DND-41 (cell line): ENCODE data around the gene SMIM44.

Source experiments
- CTCF ChIP-seq: IDR thresholded peaks from 2 replicates; pipeline ENCODE4 v1.5.1; 2012; ENCODE audit warnings: borderline replicate concordance, low read length, moderate library complexity, mild to moderate bottlenecking; ENCODE audit not compliant: poor library complexity, severe bottlenecking; ENCODE audit errors: extremely low read depth
- EZH2 ChIP-seq: IDR thresholded peaks from 3 replicates; pipeline ENCODE4 v1.6.1; 2012; ENCODE audit warnings: borderline replicate concordance, low read depth, mild to moderate bottlenecking, moderate library complexity, low read length, inconsistent platforms; ENCODE audit not compliant: severe bottlenecking

DNA sequence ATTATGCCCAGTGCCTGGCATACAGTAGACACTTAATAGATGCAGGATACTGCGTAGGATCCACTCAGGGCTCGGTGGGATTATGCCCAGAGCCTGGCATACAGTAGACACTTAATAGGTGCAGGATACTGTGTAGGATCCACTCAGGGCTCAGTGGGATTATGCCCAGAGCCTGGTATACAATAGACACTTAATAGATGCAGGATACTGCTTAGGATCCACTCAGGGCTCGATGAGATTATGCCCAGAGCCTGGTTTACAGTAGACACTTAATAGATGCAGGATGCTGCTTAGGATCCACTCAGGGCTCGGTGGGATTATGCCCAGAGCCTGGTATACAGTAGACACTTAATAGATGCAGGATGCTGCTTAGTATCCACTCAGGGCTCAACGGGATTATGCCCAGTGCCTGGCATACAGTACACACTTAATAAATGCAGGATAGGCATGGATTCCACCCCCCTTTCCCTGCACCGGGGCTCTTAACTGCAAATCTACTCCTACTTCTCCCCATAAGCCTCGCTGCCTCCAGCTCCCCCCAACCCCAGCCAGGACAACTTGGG is 27.8 kb downstream of the SMIM44 start:
- TF ChIP-seq CTCF (no peak), EZH2 (no peak)
